HG03060 (cell line): ENCODE measurements around the gene RTCA.

Experiments
- ATAC-seq: cut with Tn5 transposase; IDR thresholded peaks from one replicate; pipeline ENCODE4 v1.9.1; 2021; ENCODE audit warnings: low read depth, moderate number of reproducible peaks; ENCODE audit not compliant: unreplicated experiment

Gene RTCA

GRCh38 chr1:100340494-100340893, 74.5 kb downstream of the RTCA start:
- no peak for ATAC-seq

GRCh38 chr1:100342348-100342747, 76.3 kb downstream of the RTCA start:
- ATAC-seq: no peak
